ENCODE measurements around the gene P2RY2. TPM values are rescaled to one million over a fixed set of nuclear protein-coding genes. Genes with fewer than 3 reads are reported as not detected.

Gene P2RY2
- total RNA-seq, 6 donors from 2014 or later, result 7.8 to 15.0 (median 11.7) TPM

DNA sequence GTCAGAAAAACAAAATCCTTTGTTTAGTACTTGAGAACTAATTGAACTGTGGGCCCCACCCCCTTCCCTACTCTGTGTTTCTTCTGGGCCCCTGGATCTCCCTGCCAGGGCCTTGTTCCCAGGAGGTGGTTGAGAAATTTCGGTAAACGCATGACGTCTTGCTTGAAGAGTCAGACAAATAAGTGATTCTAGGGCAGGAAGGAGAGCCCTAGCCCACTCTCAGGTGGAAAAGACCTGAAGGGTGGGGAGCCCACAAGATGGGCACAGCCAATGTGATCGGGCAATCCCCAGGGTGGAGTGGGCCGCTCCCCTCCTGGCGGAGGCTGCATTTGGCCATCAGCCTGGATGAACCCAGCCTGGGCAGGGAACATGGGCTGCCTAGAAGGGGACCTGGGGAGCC is 16.8 kb upstream of the P2RY2 start:
- Histone ChIP-seq H3K4me1 (peaks cover 30 to 40% (median 33%) of the 10 kb centered on the region in 4 donors), H3K4me3 (no peak overlapping the region), H3K27me3 (no peaks in the 10 kb centered on the region), H3K27ac (peak overlapping the region; percentile 46 to 87 (median 76)), H3K9me3 (no peaks in the 10 kb centered on the region), H3K36me3 (no peaks in the 10 kb centered on the region)
- TF ChIP-seq EP300 (IDR thresholded peaks at IDR 0.05) (peak in 2 of 4 donors; percentile 43 to 78), POLR2AphosphoS5 (IDR thresholded peaks at IDR 0.05) (peak; percentile 11 to 42), POLR2A (IDR thresholded peaks at IDR 0.05) (peak in 1 of 4 donors; percentile 38)
- TF ChIP-seq, protein P1, sequence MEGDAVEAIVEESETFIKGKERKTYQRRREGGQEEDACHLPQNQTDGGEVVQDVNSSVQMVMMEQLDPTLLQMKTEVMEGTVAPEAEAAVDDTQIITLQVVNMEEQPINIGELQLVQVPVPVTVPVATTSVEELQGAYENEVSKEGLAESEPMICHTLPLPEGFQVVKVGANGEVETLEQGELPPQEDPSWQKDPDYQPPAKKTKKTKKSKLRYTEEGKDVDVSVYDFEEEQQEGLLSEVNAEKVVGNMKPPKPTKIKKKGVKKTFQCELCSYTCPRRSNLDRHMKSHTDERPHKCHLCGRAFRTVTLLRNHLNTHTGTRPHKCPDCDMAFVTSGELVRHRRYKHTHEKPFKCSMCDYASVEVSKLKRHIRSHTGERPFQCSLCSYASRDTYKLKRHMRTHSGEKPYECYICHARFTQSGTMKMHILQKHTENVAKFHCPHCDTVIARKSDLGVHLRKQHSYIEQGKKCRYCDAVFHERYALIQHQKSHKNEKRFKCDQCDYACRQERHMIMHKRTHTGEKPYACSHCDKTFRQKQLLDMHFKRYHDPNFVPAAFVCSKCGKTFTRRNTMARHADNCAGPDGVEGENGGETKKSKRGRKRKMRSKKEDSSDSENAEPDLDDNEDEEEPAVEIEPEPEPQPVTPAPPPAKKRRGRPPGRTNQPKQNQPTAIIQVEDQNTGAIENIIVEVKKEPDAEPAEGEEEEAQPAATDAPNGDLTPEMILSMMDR (IDR thresholded peaks at IDR 0.05), result no peak
- WGBS, 2 donors, result 66 to 72% methylated on average over 6 of the region's 6 CpGs
- peak; percentile 50 to 85 for ATAC-seq (ENCODE audit: low FRiP score in 2 of 2)
- DNase-seq, result peak; percentile 82 to 87

DNA sequence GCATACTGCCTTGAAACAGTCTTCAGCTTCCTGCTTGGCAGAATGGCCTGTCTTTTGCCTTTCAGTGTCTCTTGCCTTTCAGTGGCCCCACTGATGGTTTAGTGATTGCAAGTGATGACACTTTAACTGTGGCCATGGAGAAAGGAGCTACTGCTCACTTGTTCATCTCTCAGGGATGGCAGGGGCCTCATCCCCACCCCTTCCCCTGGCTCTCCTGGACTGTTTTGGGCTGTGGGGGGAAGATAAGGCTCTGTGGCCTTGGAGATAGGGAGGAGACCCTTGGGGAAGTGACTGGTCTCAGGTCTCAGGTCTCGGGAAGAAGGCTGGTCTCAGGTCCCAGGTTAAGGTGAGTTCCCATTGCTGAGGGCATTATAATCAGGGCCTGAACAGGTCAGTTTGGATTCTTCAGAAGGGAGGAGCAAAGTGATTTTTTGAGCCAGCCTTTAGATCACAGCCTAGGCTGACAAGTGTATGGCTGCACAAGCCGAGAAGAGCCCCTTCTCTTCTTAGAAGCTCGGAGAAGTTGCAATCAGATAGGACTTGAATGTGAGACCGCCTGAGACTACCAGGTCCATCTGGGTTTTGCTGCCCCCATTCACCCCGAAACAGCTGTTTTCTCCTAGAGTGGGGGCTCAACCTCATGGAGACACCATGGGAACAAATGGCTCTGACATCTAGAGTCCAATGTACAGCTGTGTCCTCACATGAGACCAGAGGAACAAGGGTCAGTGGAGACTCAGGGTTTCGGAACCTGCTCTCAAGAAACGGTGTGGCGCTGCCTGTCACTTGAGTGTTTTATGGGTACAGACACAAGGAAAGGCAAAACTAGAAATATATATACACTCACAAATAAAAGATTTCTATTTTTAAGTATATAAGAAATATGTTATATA is 15.9 kb upstream of the P2RY2 start:
- no peaks in the 10 kb centered on the region for H3K9me3 ChIP-seq
- H3K4me3 ChIP-seq, result no peak overlapping the region
- TF ChIP-seq POLR2AphosphoS5 (IDR thresholded peaks at IDR 0.05) (no peak), POLR2A (IDR thresholded peaks at IDR 0.05) (no peak)
- ATAC-seq (ENCODE audit: low FRiP score in 2 of 2) (no peak), DNase-seq (peak in 1 of 2 donors; percentile 19)
- H3K36me3 ChIP-seq, result no peaks in the 10 kb centered on the region
- no peaks in the 10 kb centered on the region for H3K27me3 ChIP-seq
- peaks cover 30 to 40% (median 33%) of the 10 kb centered on the region in 4 donors for H3K4me1 ChIP-seq
- peak overlapping the region; percentile 46 to 87 (median 76) for H3K27ac ChIP-seq
- WGBS, 2 donors, result 81 to 83% methylated on average over 6 to 8 of the region's 8 CpGs

DNA sequence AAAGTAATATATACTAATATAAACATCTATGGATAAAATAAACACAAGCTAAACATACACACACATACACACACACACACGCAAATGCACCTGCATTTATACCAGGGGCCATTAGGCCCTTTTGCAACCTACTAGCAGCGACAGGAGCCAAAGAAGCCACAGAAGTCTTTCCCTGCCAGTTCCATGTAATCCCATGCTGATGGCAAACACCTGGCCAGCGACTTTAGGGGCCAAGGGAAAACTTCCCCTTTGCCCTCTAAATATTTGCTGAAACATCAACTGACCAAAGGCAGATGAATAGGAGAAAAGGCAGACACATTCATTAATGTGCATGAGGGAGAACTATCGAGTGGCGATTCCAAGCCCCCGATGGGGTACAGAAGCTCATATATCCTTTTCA is 14.8 kb upstream of the P2RY2 start:
- 79 to 80% methylated on average over 6 of the region's 6 CpGs for WGBS, 2 donors
- DNase-seq (peak in 1 of 2 donors; percentile 14), ATAC-seq (ENCODE audit: low FRiP score in 2 of 2) (no peak)
- TF ChIP-seq, protein P1 (IDR thresholded peaks at IDR 0.05), result no peak
- no peak for TF ChIP-seq POLR2A (IDR thresholded peaks at IDR 0.05)
- no peak for TF ChIP-seq EP300 (IDR thresholded peaks at IDR 0.05)
- no peak for TF ChIP-seq POLR2AphosphoS5 (IDR thresholded peaks at IDR 0.05)
- H3K36me3 ChIP-seq, result no peaks in the 10 kb centered on the region
- H3K27me3 ChIP-seq, result no peaks in the 10 kb centered on the region
- no peak overlapping the region for H3K4me3 ChIP-seq
- peaks cover 24 to 40% (median 31%) of the 10 kb centered on the region in 4 donors for H3K4me1 ChIP-seq
- H3K9me3 ChIP-seq, result no peaks in the 10 kb centered on the region
- H3K27ac ChIP-seq, result peak overlapping the region in 1 of 4 donors; percentile 78

DNA sequence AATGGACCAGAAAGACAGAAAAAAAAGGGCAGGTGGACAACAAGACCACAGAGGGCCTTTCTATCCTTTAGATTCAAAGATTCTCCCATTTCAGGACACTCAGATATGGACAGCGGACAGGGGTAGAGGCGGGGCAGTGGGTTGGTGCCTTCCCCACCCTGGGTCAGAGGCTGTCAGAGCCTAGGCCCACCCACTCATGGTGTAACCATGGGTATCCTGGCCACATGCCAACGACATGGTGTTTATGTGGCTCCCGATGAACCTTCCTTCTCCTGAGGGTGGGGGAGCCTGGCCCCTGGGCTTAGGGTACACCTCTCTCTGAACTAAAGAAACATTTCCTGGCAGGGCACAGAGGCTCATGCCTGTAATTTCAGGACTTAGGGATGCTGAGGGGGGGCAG is 14.3 kb upstream of the P2RY2 start:
- Histone ChIP-seq H3K27me3 (no peaks in the 10 kb centered on the region), H3K27ac (peak overlapping the region in 1 of 4 donors; percentile 78), H3K4me1 (peaks cover 19 to 38% (median 29%) of the 10 kb centered on the region in 4 donors), H3K4me3 (no peak overlapping the region), H3K36me3 (no peaks in the 10 kb centered on the region), H3K9me3 (no peaks in the 10 kb centered on the region)
- 67 to 90% methylated on average over 2 to 4 of the region's 4 CpGs for WGBS, 2 donors
- DNase-seq (peak in 1 of 2 donors; percentile 25), ATAC-seq (ENCODE audit: low FRiP score in 2 of 2) (no peak)
- TF ChIP-seq POLR2AphosphoS5 (IDR thresholded peaks at IDR 0.05) (no peak), POLR2A (IDR thresholded peaks at IDR 0.05) (no peak), EP300 (IDR thresholded peaks at IDR 0.05) (no peak)
- TF ChIP-seq, protein P1 (IDR thresholded peaks at IDR 0.05), result no peak

DNA sequence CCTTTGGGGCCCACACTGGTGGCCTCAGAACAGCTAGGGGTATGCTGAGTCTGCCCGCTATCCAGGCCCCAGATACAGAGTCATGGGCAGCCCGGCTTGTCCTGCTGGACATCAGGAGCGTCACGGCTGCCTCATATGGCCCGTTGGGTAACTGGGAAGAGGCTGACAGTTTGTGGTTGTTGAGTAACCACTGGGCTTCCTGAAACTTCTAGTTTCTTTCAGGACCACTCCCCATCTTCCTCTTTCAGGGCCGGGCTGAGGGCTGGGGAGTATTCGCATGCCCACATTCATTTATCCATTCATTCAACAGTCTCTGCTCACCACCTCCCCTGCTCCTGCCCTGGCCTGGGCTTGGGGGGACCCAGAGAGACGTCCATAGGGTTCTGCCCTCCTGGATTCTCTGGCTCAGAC is 13.4 kb upstream of the P2RY2 start:
- H3K4me1 ChIP-seq, result peaks cover 17 to 31% (median 27%) of the 10 kb centered on the region in 4 donors
- H3K4me3 ChIP-seq, result no peak overlapping the region
- no peaks in the 10 kb centered on the region for H3K9me3 ChIP-seq
- peak overlapping the region in 2 of 4 donors; percentile 67 to 78 for H3K27ac ChIP-seq
- DNase-seq (peak in 1 of 2 donors; percentile 85), ATAC-seq (ENCODE audit: low FRiP score in 2 of 2) (peak; percentile 57 to 85)
- WGBS, 2 donors, result 61 to 88% methylated on average over 7 to 8 of the region's 8 CpGs
- H3K27me3 ChIP-seq, result no peaks in the 10 kb centered on the region
- TF ChIP-seq EP300 (IDR thresholded peaks at IDR 0.05) (peak in 1 of 4 donors; percentile 6), POLR2A (IDR thresholded peaks at IDR 0.05) (peak in 1 of 4 donors; percentile 35), POLR2AphosphoS5 (IDR thresholded peaks at IDR 0.05) (peak; percentile 46 to 65)
- TF ChIP-seq, protein P1 (IDR thresholded peaks at IDR 0.05), result no peak
- H3K36me3 ChIP-seq, result no peaks in the 10 kb centered on the region
